ENCODE results near the gene SHROOM2.

GRCh38 chrX:9938516-9938915, 152.3 kb downstream of the SHROOM2 start:
- TF ChIP-seq CTCF (IDR thresholded peaks at IDR 0.05 in 2 of 3, conservative IDR thresholded peaks at IDR 0.05 in 1 of 3; ENCODE audit: borderline replicate concordance in 1 of 3, insufficient read depth in 1 of 3, low read depth in 2 of 3, low read length in 2 of 3), result no peak
- TF ChIP-seq REST (IDR thresholded peaks at IDR 0.05; ENCODE audit: low read depth), result no peak
- TF ChIP-seq EGR1 (IDR thresholded peaks at IDR 0.05; ENCODE audit: low read depth), result no peak
- no peak for TF ChIP-seq MAX (IDR thresholded peaks at IDR 0.05)
- TF ChIP-seq TCF7L2 (IDR thresholded peaks at IDR 0.05; ENCODE audit: borderline replicate concordance, extremely low read depth, insufficient read depth, insufficient read length), result no peak
- no peak for TF ChIP-seq SIN3A (IDR thresholded peaks at IDR 0.05; ENCODE audit: low read depth)

Measured in HCT116 (cell line).